ENCODE data around the gene NANOGP8.
"Not testable (repeated sequence)": the region's sequence is repeated elsewhere in the genome, so short reads cannot be mapped to it uniquely, and the experiment has no call there.

The NANOGP8 gene, protein sequence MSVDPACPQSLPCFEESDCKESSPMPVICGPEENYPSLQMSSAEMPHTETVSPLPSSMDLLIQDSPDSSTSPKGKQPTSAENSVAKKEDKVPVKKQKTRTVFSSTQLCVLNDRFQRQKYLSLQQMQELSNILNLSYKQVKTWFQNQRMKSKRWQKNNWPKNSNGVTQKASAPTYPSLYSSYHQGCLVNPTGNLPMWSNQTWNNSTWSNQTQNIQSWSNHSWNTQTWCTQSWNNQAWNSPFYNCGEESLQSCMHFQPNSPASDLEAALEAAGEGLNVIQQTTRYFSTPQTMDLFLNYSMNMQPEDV

DNA sequence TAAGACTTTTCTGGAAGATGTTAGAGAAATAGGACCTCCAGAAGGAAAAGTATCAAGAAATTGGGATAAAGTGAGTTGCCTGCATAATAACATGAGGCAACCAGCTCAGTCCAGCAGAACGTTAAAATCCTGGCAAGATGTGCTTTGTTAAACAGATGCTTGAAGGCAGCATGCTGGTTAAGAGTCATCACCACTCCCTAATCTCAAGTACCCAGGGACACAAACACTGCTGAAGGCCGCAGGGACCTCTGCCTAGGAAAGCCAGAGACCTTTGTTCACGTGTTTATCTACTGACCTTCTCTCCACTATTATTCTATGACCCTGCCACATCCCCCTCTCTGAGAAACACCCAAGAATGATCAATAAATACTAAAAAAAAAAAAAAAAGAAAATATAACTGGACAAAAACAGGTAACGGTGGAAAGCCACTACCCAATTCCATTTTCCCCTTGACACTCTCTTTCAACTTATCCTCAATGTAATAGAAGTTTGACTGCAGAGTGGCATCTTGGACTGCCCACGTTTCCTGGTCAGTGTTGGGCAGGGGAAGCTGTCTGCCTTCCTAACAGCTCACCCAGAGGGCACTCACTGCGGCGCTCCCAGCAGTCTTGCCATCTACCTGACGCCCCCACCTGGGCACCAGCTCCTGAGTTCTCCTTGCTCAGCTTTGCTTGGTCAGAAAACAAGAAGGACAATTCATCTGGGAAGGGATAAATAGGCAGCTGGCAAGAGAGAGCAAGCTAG, at the start of gene NANOGP8:
Gene NANOGP8 (minus strand): TSS at position 120 of the 744 bp plus-strand sequence. CDS start 185 bp downstream, outside the sequence.
- DNase-seq (ENCODE audit: extremely low read depth in 1 of 2, low read depth in 1 of 2) = not testable (repeated sequence)

DNA sequence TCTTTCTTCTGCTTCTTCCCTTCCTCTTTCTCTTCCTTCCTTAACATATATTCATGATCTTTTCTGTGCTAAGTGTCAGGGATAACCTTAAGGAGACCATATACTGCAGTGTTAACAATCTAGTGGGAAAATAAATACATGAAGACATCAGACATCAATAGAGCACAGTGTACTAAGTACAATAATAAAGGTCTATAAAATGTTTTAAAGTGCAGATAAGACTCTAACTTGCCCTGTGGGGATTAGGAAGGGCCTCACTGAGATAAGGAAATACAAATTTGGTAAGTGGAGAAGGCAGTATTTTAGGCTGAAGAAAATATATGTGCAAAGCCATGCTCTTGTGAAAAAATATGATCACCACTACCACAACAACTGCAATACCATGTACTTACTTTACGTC, 49.2 kb upstream of the NANOGP8 start:
- DNase-seq (ENCODE audit: extremely low read depth in 1 of 2, low read depth in 1 of 2) = no peak

DNA sequence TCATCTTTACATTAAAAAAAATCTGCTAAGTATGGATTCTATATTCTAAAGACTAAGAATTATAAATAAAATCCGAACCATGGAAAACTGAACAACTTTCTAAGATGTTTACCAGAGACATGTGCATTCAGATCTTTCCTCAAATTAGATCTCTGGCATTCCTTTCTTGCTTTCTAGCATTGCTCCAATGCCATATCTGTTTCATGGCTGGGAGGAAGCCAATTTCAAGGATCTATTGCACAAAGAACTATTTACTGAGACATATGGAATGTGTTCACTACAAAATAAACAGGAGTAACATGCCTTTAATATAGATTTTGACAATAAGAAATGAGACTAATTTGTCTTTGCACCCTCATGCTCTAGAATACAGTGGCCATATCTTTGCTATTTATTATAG, 45.1 kb upstream of the NANOGP8 start:
- DNase-seq (ENCODE audit: extremely low read depth in 1 of 2, low read depth in 1 of 2) = no peak

DNA sequence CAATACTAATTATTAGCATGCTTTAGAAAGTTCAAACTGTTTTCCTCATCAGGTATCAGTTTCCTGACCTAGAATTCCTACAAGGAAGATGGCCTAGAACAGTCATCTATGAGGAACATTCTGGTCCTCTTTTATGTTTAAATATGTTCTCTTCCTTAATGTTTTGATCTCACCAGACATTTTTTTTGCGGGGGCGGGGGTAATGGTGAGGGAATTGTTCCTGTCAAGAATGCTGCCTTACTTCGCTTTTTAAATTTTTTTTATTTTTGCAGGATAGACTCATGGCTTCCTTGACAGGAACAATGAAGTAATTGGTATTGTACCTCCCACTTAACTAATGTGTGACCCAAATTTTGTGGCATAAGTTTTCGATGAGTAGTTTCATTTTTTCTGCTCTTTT, 44.3 kb upstream of the NANOGP8 start:
- no peak for DNase-seq (ENCODE audit: extremely low read depth in 1 of 2, low read depth in 1 of 2)

DNA sequence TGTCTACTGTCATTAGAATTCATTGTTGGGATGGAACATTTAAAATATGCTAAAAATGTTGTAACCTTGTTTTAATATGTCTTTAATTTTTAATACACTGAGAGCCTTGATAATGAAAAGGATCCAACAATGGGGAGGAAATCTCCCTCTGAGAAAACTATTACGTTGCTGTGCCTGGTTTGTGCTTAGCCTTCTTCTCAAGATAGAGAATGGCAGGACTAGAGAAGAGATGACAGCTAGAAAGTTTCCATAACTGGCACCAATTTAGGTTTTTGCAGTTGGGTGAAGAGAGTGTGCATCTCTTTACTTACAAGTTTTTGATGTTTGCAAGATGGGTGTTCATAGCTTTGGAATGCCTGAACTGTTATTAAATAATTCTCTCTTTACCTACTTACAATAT, 42.6 kb upstream of the NANOGP8 start:
- no peak for DNase-seq (ENCODE audit: extremely low read depth in 1 of 2, low read depth in 1 of 2)

DNA sequence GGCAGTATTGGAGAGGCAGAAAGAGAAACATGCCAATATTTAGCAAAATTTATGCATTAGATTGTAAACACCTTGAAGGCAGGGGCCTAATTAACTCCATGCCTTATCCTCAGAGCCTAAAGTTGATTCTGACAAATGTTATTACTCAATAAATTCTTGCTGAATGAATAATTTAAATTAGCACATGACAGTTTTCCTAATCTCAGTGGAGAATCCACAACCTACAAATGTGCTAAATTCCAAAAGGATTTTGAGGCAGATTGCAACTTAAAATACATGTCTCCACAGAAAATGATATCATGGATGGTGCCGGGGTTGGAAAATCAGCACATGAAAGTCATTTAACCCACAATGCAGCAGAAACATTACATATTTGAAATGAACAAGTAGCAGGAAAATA, 41.1 kb upstream of the NANOGP8 start:
- no peak for DNase-seq (ENCODE audit: extremely low read depth in 1 of 2, low read depth in 1 of 2)

DNA sequence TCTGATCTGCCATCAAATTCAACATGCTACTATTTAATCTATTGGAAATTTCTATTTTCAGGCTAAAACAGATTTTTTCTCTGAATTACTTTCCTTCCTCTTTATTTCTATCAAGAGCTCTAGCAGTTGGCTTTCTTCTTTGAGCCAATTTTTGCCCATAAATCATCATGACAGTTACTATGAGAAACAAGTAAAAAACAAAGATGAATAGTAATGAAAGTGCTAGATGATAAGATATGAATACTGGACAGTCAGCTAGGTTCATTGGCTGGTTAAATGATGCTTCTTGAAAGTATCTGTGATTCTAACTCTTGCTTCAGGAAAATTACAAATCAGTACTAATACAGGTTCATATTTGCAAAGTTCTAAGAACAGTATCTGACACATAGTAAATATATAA, 38.6 kb upstream of the NANOGP8 start:
- no peak for DNase-seq (ENCODE audit: extremely low read depth in 1 of 2, low read depth in 1 of 2)

DNA sequence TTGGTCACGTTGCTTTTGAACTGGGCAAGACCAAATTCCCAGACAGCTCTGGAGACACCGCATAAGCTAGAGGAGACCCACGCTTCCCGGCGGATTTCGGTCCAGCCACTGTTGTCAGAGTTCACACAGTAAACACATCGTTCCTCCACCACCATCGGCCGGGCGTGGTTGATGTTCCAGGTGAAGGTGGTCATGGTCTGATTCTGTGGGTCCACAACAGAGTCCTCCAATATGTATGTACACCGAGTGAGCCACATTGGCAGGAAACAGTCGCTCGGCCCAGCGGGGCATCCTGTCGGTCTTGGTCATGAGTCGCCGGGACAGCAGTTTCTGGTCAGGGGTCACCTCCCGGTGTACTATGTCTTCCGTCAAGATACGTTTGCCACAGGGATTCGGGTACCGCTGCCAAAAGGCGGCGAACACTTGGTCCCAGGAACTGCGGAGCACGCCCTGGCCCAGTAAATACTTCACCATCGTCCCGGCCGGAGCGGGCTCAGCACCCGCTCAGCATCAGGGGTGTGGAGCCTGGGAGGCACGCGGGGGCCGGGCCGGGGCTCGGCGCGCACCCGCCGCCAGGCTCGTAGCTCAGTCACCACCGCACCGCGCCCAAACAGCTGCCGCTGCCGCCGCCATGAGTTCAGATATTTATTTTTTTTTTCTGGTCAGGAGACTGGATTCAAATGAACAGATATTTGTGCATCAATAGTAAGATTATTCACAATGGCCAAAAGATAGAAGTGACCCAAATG, 36.7 kb upstream of the NANOGP8 start:
- DNase-seq (ENCODE audit: extremely low read depth in 1 of 2, low read depth in 1 of 2) = no peak

DNA sequence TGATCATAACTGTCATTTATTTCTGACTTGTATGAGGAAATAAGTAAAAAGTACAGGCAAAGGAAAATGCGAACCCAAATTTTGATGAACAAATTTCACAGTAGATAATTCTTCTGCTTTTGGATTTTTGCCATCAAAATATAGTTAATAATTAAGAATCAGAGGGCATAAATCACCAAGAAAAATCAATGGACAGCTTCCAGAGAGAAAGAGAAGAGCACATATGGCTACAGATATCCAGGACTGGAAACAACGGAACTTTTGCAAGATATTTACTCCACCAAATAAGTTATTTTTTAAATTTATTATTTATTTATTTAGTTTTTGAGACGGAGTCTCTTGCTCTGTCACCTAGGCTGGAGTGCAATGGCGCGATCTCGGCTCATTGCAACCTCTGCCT, 35.1 kb upstream of the NANOGP8 start:
- DNase-seq (ENCODE audit: extremely low read depth in 1 of 2, low read depth in 1 of 2) = no peak

DNA sequence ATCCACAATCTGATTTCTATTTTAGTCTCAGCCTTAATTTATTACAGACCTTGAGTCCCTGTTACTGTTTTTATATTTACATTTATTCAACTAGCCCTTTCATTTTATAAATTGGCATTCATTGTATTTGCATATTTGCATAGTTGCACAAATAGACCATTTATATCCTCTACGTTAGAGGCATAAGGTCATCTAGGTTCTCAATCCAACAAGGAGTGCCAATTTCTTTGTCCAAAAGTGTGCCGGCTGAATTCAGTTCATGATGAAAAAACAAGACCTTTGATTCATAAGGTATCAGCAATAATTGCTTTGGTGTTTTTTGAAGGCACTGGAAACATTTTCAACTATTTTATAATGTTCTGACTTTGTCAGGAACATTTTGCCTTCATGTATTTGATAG, 33.9 kb upstream of the NANOGP8 start:
- no peak for DNase-seq (ENCODE audit: extremely low read depth in 1 of 2, low read depth in 1 of 2)

DNA sequence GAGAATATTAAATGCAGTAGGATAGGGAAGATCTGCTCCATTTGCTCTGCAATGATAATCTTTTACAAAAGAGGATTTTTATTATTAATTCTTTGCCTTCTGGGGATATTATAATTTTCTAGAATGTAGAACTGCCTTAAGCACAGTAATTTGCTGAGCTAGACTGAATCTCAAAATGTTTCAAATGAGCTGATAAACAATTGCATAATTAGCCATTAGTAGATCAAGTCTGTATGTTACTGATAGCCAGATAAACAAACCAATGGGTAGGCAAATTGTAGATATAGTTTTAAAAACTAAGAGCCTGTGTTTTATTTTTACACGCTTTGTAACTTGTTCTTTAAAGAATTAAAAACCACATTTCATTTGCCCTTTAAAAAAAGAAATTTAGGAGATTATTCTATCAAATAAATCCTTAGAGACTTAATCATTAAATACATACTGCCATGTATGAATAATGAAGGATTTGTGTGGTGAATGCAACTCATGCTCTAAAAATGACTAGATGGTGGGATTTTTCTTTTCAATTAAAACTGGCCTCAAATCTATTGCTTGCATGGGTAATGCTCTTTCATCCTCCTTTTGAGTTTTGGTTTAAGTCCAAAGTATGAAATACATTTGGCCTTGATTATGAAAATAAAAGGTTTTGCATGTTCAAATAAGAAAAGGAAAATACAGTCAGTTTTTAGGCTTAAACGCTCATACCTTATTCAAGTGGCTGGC, 32.6 kb upstream of the NANOGP8 start:
- no peak for DNase-seq (ENCODE audit: extremely low read depth in 1 of 2, low read depth in 1 of 2)

DNA sequence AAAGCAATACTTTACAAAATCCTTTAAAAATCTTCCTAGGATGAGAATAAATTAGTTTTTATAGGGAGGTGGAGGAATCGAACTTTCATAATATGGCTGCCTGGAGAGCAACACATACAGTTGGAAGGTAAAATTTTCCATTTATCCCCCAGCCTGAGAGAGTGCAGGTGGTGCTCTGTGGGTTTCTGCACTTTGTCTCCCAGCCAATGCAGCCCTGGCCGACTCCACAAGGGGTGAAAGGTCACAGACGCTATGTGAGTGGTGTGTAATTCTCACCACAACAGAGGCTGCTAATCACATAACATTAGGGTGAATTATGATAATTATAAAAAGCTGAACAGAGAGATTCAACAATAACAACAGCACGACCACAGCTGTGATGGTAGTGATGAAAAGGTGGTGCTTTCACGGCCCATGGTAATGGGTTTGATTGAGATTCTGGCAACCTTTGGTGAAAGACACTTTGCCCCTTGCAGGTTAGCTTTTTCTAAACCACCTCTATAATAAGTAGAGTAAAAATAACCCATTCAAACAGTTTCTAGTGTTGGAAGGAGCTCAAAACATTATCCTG, 30.1 kb upstream of the NANOGP8 start:
- DNase-seq (ENCODE audit: extremely low read depth in 1 of 2, low read depth in 1 of 2) = no peak

DNA sequence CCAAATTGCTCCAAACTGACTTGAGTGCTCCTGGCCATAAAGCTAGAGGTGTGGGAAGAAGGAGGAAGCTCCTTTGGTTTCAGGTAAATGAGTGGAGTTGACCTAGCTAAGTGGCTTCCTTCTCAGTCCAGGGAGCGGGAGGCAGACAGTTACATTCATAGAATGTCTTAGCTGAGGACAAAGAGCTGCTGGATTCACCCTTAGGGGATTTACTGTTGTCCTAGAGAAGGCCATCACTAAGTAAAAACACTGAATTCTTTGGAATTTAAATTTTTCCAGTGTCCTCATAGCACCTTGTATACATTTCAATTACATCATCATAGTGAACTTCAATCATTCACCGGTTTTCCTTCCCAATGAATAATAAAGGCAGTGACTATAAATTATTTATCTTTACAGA, 27.3 kb upstream of the NANOGP8 start:
- DNase-seq (ENCODE audit: extremely low read depth in 1 of 2, low read depth in 1 of 2) = no peak

DNA sequence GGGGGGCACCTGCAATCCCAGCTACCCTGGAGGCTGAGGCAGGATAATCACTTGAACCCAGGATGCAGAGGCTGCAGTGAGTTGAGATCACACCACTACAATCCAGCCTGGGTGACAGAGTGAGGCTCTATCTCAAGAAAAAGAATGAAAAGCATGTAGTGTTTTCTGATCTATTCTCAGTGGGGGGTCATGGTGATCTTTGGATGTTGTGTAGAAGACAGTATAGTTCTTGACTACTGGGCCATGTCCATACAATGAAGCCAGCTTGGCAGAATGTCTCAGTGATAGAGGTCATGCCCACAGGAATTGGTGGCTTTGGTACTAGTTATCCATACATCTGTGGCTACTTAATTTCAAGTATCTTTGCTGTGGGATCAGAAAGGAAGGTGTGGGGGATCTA, 26.8 kb upstream of the NANOGP8 start:
- no peak for DNase-seq (ENCODE audit: extremely low read depth in 1 of 2, low read depth in 1 of 2)

DNA sequence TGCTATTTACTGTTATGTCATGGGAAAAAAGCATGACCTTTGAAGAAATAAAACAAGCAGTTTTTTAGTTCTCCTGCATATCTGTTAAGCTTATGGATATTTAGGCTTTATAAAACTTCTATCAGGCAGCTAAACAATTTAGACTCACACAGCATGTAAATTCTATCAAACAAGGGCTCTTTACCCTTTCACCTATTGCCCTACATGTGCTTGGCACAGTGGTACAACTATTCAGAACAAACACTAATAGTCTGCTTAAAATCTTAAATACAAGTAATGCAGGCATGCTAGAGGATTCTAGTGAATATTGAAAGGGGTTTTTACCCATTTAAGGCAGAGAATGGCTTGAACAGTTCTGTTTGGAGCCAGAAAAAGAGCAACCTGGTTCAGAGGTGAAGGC, 23.4 kb upstream of the NANOGP8 start:
- no peak for DNase-seq (ENCODE audit: extremely low read depth in 1 of 2, low read depth in 1 of 2)

DNA sequence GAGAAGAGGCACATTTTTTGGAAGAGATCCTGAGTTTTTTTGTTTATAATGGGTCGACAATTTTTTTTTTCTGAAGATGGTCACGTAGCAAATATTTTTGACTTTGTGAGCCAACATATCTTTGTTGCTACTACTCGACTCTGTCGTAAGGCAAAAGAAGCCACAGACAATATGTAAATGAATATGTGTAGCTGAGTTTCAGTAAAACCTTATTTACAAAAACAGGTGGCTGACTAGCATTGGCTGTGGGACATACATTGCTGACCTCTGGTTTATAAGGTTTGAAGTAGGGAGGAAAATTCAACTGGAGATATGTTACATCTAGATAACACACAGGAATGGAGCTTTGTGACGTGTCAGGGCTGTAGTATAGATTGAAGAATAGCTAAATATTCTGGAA, 22.5 kb upstream of the NANOGP8 start:
- DNase-seq (ENCODE audit: extremely low read depth in 1 of 2, low read depth in 1 of 2) = no peak

DNA sequence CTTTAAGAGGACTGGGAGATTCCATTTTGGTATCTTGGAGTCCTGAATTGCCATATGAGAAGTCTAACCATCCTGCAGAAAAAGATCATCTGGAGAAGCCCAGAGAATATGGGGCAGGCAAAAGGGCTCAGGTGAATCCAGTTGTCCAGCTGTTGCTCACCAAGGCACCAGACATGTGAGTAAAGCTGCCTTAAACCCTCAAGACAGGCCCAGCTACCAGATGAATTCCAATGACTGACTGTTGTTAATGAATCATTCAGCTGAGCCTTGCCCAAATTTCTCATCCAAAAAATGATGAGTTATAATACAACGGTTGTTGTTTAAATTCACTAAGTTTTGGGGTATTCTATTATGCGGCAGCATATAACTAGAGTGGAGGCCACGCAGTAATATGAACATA, 22.0 kb upstream of the NANOGP8 start:
- DNase-seq (ENCODE audit: extremely low read depth in 1 of 2, low read depth in 1 of 2) = no peak

DNA sequence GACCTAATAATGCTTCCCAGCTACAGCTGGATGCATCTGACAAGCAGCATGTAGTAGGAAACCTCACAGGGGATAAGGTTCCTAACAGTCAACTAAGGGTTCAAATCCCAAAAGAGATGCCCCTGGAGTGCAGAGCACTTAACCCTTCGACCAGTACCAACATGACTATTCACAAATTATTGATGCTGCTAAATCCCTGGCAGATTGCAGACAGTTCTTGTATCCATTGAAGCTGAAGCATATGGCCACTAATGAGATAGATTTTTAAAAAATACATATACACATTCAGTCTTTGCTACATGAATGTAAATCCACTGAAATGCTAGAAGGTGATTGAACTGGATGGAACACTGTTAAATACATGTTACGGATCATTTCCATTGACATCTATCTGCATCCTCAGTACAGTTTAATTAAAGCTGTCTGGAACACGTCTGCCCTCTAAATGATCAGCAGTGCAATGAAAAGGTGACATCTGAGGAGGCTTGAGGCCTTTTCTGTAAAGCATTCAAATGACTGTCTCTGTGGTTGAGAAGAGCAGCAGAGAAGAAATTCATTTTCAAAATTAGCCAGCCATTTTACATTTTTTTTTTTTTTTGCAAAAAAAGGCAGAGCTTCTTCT, 19.5 kb upstream of the NANOGP8 start:
- DNase-seq (ENCODE audit: extremely low read depth in 1 of 2, low read depth in 1 of 2) = no peak

DNA sequence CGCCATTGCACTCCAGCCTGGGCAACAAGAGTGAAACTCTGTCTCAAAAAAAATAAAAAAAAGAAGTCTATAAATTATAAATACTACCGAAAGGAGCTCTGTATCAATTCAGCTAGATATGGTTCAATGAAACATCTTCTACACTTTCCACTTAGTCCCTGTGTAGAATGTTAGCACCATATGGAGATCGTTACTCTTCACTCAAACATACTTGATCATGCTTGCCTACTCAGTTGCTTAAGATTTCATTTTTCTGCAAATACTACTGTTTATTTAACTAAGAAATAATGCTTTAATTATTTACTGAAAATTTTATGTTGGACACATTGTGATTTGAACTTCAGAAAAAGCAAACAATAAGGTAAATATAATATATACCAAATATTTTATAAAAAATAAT, 17.1 kb upstream of the NANOGP8 start:
- DNase-seq (ENCODE audit: extremely low read depth in 1 of 2, low read depth in 1 of 2) = no peak

DNA sequence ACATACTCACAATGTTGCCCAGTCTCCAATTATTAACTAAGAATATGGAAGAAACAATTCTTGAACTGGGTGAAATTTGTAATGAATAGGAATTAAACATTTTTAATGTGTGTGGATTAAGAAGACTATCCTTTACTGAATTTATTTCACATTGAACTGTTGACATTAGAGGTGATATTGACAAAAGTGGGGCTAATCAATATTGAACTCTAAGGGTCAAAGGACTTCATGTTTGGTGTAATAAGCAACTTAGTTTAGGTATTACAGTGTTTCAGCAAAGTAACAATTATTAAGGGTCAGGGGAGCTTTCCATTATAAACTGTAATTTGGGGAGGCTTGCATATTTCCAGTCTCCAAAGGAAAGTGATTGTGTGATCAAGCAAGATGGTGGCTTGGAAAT, 16.2 kb upstream of the NANOGP8 start:
- DNase-seq (ENCODE audit: extremely low read depth in 1 of 2, low read depth in 1 of 2) = no peak

Measured in activated CD8-positive, alpha-beta memory T cell treated with anti-CD3 and anti-CD28 coated beads for 1 hour (primary cell).